GM12875 (cell line): ENCODE results near the gene PELI1.
"Not testable (repeated sequence)": the region's sequence is repeated elsewhere in the genome, so short reads cannot be mapped to it uniquely, and the experiment has no call there.

Source experiments
- H3K4me3 ChIP-seq: one replicate; pipeline ENCODE4 v1.5.1; 2011; ENCODE audit warnings: low read depth, low read length, control low read depth
- TF ChIP-seq, protein P1 (sequence below): IDR thresholded peaks from 2 replicates; pipeline ENCODE4 v1.5.1; 2011; ENCODE audit warnings: low read depth, mild to moderate bottlenecking, control low read depth, inconsistent platforms, low read length, moderate library complexity, borderline replicate concordance; ENCODE audit not compliant: insufficient read depth

PELI1 gene

GRCh38 chr2:64106481-64106880 is 37.7 kb downstream of the PELI1 start:
- TF ChIP-seq, protein P1, sequence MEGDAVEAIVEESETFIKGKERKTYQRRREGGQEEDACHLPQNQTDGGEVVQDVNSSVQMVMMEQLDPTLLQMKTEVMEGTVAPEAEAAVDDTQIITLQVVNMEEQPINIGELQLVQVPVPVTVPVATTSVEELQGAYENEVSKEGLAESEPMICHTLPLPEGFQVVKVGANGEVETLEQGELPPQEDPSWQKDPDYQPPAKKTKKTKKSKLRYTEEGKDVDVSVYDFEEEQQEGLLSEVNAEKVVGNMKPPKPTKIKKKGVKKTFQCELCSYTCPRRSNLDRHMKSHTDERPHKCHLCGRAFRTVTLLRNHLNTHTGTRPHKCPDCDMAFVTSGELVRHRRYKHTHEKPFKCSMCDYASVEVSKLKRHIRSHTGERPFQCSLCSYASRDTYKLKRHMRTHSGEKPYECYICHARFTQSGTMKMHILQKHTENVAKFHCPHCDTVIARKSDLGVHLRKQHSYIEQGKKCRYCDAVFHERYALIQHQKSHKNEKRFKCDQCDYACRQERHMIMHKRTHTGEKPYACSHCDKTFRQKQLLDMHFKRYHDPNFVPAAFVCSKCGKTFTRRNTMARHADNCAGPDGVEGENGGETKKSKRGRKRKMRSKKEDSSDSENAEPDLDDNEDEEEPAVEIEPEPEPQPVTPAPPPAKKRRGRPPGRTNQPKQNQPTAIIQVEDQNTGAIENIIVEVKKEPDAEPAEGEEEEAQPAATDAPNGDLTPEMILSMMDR: no peak
- no peak overlapping the region for H3K4me3 ChIP-seq

GRCh38 chr2:64105670-64106461 is 38.4 kb downstream of the PELI1 start:
- no peak overlapping the region for H3K4me3 ChIP-seq
- TF ChIP-seq, protein P1: no peak

- no peak overlapping the region for H3K4me3 ChIP-seq
- TF ChIP-seq, protein P1: no peak
Observed at GRCh38 chr2:64104933-64105332, 39.3 kb downstream of the PELI1 start.

- not testable (repeated sequence) for H3K4me3 ChIP-seq
Observed at GRCh38 chr2:64102736-64103135, 41.5 kb downstream of the PELI1 start.

DNA sequence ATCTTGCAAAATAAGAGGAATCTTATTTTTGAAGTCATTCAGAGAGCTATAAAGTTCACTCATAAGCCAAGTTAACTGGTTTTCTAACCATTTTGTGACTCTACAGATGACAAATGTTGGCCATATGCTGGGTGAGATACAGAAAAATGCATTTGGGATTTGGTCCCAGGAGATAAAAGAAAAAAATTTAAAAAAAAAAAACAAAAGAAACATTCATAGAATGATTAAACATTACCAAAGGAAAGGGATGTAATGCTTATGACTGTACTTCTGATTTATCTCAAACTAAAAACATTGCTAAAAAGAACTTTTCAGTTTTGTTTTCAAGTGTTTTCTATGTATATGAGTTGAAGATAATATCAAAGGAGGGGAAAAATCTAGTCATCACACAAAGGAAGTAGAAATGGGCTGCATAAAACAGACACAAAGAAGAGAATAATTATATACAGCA is 43.1 kb downstream of the PELI1 start:
- TF ChIP-seq, protein P1: no peak
- no peak overlapping the region for H3K4me3 ChIP-seq

DNA sequence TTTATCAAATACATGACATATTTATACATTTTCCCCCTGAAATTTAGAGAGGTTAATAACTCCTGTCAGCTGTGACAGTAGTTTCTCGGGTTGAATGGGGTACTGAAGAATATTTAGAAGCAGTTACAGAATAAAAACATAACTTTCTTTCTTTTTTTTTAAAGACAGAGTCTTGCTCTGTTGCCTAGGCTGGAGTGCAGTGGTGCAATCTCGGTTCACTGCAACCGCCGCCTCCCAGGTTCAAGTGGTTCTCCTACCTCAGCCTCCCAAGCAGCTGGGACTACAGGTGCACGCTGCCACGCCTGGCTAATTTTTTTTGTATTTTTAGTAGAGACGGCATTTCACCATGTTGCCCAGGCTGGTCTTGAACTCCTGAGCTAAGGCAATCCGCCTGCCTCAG is 43.6 kb downstream of the PELI1 start:
- not testable (repeated sequence) for H3K4me3 ChIP-seq

- H3K4me3 ChIP-seq: no peak overlapping the region
- TF ChIP-seq, protein P1: no peak
Observed at GRCh38 chr2:64094663-64095382, 49.4 kb downstream of the PELI1 start.

- TF ChIP-seq, protein P1: no peak
- no peak overlapping the region for H3K4me3 ChIP-seq
Observed at GRCh38 chr2:64093341-64093740, 50.9 kb downstream of the PELI1 start.
